GM04504 (cell line): ENCODE data around the gene CTNNBL1.

Experiments used
- DNase-seq: peaks from one replicate; pipeline ENCODE4 v3.0.0-alpha.2; 2012; ENCODE audit warnings: low read depth

CTNNBL1 gene

GRCh38 chr20:37901654-37902503 lies 208.0 kb downstream of the CTNNBL1 start:
- no peak for DNase-seq

GRCh38 chr20:37902504-37903313 lies 208.9 kb downstream of the CTNNBL1 start, which contains the start of gene VSTM2L:
Gene VSTM2L (plus strand): TSS chr20:37903127. CDS start chr20:37903351, 224 bp downstream.
- DNase-seq, result no peak

- DNase-seq, result no peak
These were observed 209.6 kb downstream of the CTNNBL1 start for GRCh38 chr20:37903317-37904007.

- no peak for DNase-seq
These were observed 210.3 kb downstream of the CTNNBL1 start for GRCh38 chr20:37904008-37904642.

GRCh38 chr20:37904845-37905373 lies 211.1 kb downstream of the CTNNBL1 start:
- DNase-seq, result no peak

- DNase-seq, result no peak
These were observed 212.1 kb downstream of the CTNNBL1 start for GRCh38 chr20:37905671-37906613.

- no peak for DNase-seq
These were observed 213.5 kb downstream of the CTNNBL1 start for GRCh38 chr20:37907330-37907676.

GRCh38 chr20:37907677-37908401 lies 214.0 kb downstream of the CTNNBL1 start:
- peak; percentile 65 for DNase-seq

GRCh38 chr20:37911261-37911660 lies 217.4 kb downstream of the CTNNBL1 start:
- DNase-seq, result no peak

GRCh38 chr20:37911838-37912281 lies 218.0 kb downstream of the CTNNBL1 start:
- DNase-seq, result peak; percentile 46

- no peak for DNase-seq
These were observed 219.0 kb downstream of the CTNNBL1 start for GRCh38 chr20:37912874-37913273.

GRCh38 chr20:37913567-37914366 lies 219.9 kb downstream of the CTNNBL1 start:
- no peak for DNase-seq

GRCh38 chr20:37914367-37914671 lies 220.5 kb downstream of the CTNNBL1 start:
- DNase-seq, result no peak

GRCh38 chr20:37914672-37915433 lies 221.0 kb downstream of the CTNNBL1 start:
- DNase-seq, result no peak

GRCh38 chr20:37915434-37915787 lies 221.6 kb downstream of the CTNNBL1 start:
- no peak for DNase-seq

GRCh38 chr20:37915800-37916570 lies 222.2 kb downstream of the CTNNBL1 start:
- DNase-seq, result no peak

GRCh38 chr20:37917461-37917860 lies 223.6 kb downstream of the CTNNBL1 start:
- no peak for DNase-seq

GRCh38 chr20:37918035-37918434 lies 224.2 kb downstream of the CTNNBL1 start:
- DNase-seq, result no peak
